Stimulated activated memory B cell treated with anti-CD40 and anti-IgM and Interleukin-4, amounts not matched to agents 10 μg/mL and 1 μg/mL and 100 μg/mL, for 72 hours (primary cell): ENCODE data around the gene WDR55.
A peak's percentile ranks its signal among the peaks of the same experiment; 100 is the strongest.
"Not testable (repeated sequence)": the region's sequence is repeated elsewhere in the genome, so short reads cannot be mapped to it uniquely, and the experiment has no call there.

Experiments
- ATAC-seq: fragments of 150-1000 bp; cut with Tn5 transposase; 2 replicates; pipeline ENCODE4 v1.10.0; 2021
- H3K27ac Mint-ChIP-seq: one replicate; pipeline ENCODE4 v1.8.0; 2022; ENCODE audit warnings: mild to moderate bottlenecking, mixed read lengths
- H3K27me3 Mint-ChIP-seq: one replicate; pipeline ENCODE4 v1.8.0; 2022; ENCODE audit warnings: mixed read lengths
- H3K36me3 Mint-ChIP-seq: one replicate; pipeline ENCODE4 v1.8.0; 2022; ENCODE audit warnings: mixed read lengths
- H3K4me1 Mint-ChIP-seq: one replicate; pipeline ENCODE4 v1.8.0; 2022; ENCODE audit warnings: mixed read lengths
- H3K4me3 Mint-ChIP-seq: one replicate; pipeline ENCODE4 v1.8.0; 2022; ENCODE audit warnings: mild to moderate bottlenecking, moderate library complexity, mixed read lengths
- H3K9me3 Mint-ChIP-seq: one replicate; pipeline ENCODE4 v1.8.0; 2022; ENCODE audit warnings: mixed read lengths

Gene WDR55

DNA sequence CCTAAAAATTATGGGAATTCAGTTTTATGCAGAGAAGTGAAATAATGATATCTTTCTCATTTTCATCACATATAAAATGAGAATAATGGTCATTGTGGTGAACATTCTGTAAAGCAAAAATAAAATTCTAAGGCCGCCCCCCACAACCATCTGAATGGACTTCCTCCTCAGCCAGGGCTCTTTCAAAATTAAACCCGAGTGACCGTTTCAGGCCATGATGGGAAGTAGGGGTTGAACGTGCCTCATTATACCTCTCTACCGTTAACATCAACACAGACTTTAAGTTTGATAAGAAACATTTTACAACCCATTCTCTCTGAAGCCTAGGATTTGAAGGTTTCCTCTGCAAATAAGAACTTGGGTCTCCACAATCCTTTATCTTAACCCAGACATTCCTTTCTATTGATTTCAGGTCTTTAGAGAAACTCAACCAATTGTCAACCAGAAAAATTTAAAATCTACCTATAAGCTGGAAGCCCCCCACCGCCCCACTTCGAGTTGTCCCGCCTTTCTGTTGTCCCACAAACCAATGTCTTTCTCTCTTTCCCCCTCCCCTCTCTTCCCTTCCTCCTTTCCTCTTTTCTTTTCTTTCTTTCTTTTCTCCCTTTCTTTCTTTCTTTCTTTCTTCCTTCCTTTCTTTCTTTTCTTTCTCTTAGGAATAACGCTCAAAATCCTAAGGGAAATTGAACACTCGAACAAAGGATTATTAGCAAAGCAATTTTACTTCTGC, 27.2 kb upstream of the WDR55 start:
- Mint-ChIP-seq H3K4me3 (no peak overlapping the region), H3K4me1 (peaks cover 47% of the 10 kb centered on the region)

GRCh38 chr5:140638898-140639147, 25.9 kb upstream of the WDR55 start:
- peak overlapping the region; percentile 87 for H3K4me3 Mint-ChIP-seq
- not testable (repeated sequence) for H3K27me3 Mint-ChIP-seq, ATAC-seq, H3K9me3 Mint-ChIP-seq
- peaks cover 27% of the 10 kb centered on the region for H3K36me3 Mint-ChIP-seq
- H3K27ac Mint-ChIP-seq, result peak overlapping the region; percentile 90
- peaks cover 43% of the 10 kb centered on the region for H3K4me1 Mint-ChIP-seq

More for the DNA sequence above, 27.2 kb upstream of the WDR55 start:
- H3K27me3 Mint-ChIP-seq, result no peaks in the 10 kb centered on the region
- no peaks in the 10 kb centered on the region for H3K9me3 Mint-ChIP-seq
- peak overlapping the region; percentile 90 for H3K27ac Mint-ChIP-seq
- peaks cover 16% of the 10 kb centered on the region for H3K36me3 Mint-ChIP-seq
- ATAC-seq, result no peak

GRCh38 chr5:140639148-140639981, 25.3 kb upstream of the WDR55 start, which contains the start of gene TMCO6:
Gene TMCO6 (plus strand): TSS chr5:140639451. CDS start chr5:140639528, 77 bp downstream.
- peak; percentile 96 for ATAC-seq
- H3K36me3 Mint-ChIP-seq, result peaks cover 32% of the 10 kb centered on the region
- peak within 1 kb of the TSS; percentile 87 for H3K4me3 Mint-ChIP-seq
- no peaks in the 10 kb centered on the region for H3K27me3 Mint-ChIP-seq
- peaks cover 43% of the 10 kb centered on the region for H3K4me1 Mint-ChIP-seq
- no peaks in the 10 kb centered on the region for H3K9me3 Mint-ChIP-seq
- H3K27ac Mint-ChIP-seq, result peak within 1 kb of the TSS; percentile 90

GRCh38 chr5:140641716-140642115, 23.0 kb upstream of the WDR55 start:
- Mint-ChIP-seq H3K36me3 (peaks cover 42% of the 10 kb centered on the region), H3K4me1 (peaks cover 63% of the 10 kb centered on the region), H3K4me3 (no peak overlapping the region), H3K27ac (no peak overlapping the region), H3K9me3 (no peaks in the 10 kb centered on the region), H3K27me3 (no peaks in the 10 kb centered on the region)
- no peak for ATAC-seq

- ATAC-seq, result no peak
- Mint-ChIP-seq H3K27ac (peak overlapping the region; percentile 35), H3K4me1 (peaks cover 63% of the 10 kb centered on the region), H3K9me3 (no peaks in the 10 kb centered on the region), H3K27me3 (no peaks in the 10 kb centered on the region), H3K36me3 (peaks cover 42% of the 10 kb centered on the region), H3K4me3 (no peak overlapping the region)
Measured at GRCh38 chr5:140642718-140643117, 22.0 kb upstream of the WDR55 start.

DNA sequence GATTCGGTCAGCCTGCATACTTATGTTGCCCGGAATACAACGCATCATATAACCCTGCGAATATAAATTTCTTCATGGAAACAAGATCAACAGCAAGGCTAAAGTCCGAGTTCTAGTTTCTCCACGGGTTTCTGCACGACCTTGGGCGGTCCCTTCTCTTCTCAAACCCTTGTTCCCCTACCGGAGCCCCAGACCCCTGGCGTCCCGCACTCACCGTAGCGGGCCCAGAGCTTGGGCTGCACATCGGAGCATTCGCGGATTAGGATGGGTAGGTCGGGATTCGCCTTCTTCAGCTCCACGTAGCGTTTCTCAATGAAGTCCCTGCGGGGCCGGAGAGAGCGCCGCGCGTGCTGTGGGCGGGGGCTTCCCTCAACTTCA, 17.7 kb upstream of the WDR55 start:
- no peaks in the 10 kb centered on the region for H3K27me3 Mint-ChIP-seq
- peaks cover 60% of the 10 kb centered on the region for H3K36me3 Mint-ChIP-seq
- H3K4me1 Mint-ChIP-seq, result peaks cover 60% of the 10 kb centered on the region
- H3K9me3 Mint-ChIP-seq, result no peaks in the 10 kb centered on the region
- H3K4me3 Mint-ChIP-seq, result peak overlapping the region; percentile 98
- peak overlapping the region; percentile 93 for H3K27ac Mint-ChIP-seq
- ATAC-seq, result no peak

- no peak overlapping the region for H3K4me3 Mint-ChIP-seq
- no peak overlapping the region for H3K27ac Mint-ChIP-seq
- H3K4me1 Mint-ChIP-seq, result peaks cover 4% of the 10 kb centered on the region
- no peaks in the 10 kb centered on the region for H3K27me3 Mint-ChIP-seq
- ATAC-seq, result no peak
- no peaks in the 10 kb centered on the region for H3K9me3 Mint-ChIP-seq
- H3K36me3 Mint-ChIP-seq, result peaks cover 68% of the 10 kb centered on the region
Measured at GRCh38 chr5:140658870-140659269, 5.8 kb upstream of the WDR55 start.

DNA sequence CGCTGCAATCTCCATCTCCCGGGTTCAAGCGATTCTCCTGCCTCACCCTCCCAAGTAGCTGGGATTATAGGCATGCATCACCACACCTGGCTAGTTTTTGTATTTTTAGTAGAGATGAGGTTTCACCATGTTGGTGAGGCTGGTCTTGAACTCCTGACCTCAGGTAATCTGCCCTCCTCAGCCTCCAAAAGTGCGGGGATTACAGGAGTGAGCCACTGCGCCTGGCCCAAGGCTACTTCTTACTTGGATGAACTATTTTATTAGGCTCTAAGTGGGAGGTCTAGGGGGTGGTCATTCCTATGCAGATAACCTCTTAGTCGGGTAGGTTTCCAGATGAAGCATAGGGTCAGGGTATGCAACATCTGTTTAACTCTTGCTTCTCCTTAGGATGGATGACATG, 4.3 kb upstream of the WDR55 start:
- H3K27ac Mint-ChIP-seq, ATAC-seq, H3K4me3 Mint-ChIP-seq, H3K9me3 Mint-ChIP-seq, H3K27me3 Mint-ChIP-seq: not testable (repeated sequence)
- Mint-ChIP-seq H3K36me3 (peaks cover 62% of the 10 kb centered on the region), H3K4me1 (peaks cover 12% of the 10 kb centered on the region)

DNA sequence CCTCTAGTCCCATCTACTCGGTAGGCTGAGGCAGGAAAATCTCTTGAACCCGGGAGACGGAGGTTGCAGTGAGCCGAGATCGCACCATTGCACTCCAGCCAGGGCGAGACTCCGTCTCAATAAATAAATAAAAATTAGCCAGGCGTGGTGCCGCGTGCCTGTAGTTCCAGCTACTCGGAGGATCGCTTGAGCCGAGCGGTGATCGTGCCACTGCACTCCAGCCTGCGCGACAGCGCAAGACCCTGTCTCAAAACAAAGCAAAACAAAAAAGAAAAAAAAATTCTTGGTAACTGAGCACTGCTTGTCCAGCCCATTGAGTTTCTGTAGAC, 710 bp upstream of the WDR55 start:
- H3K9me3 Mint-ChIP-seq, result no peaks in the 10 kb centered on the region
- no peak for ATAC-seq
- H3K4me3 Mint-ChIP-seq, result peak overlapping the region; percentile 99
- peaks cover 67% of the 10 kb centered on the region for H3K36me3 Mint-ChIP-seq
- H3K4me1 Mint-ChIP-seq, result peaks cover 39% of the 10 kb centered on the region
- H3K27ac Mint-ChIP-seq, result peak overlapping the region; percentile 97
- no peaks in the 10 kb centered on the region for H3K27me3 Mint-ChIP-seq

GRCh38 chr5:140671035-140671434, 6.3 kb downstream of the WDR55 start:
- peak overlapping the region; percentile 54 for H3K27ac Mint-ChIP-seq
- H3K4me1 Mint-ChIP-seq, result peaks cover 30% of the 10 kb centered on the region
- H3K27me3 Mint-ChIP-seq, ATAC-seq, H3K4me3 Mint-ChIP-seq, H3K9me3 Mint-ChIP-seq: not testable (repeated sequence)
- peaks cover 76% of the 10 kb centered on the region for H3K36me3 Mint-ChIP-seq

DNA sequence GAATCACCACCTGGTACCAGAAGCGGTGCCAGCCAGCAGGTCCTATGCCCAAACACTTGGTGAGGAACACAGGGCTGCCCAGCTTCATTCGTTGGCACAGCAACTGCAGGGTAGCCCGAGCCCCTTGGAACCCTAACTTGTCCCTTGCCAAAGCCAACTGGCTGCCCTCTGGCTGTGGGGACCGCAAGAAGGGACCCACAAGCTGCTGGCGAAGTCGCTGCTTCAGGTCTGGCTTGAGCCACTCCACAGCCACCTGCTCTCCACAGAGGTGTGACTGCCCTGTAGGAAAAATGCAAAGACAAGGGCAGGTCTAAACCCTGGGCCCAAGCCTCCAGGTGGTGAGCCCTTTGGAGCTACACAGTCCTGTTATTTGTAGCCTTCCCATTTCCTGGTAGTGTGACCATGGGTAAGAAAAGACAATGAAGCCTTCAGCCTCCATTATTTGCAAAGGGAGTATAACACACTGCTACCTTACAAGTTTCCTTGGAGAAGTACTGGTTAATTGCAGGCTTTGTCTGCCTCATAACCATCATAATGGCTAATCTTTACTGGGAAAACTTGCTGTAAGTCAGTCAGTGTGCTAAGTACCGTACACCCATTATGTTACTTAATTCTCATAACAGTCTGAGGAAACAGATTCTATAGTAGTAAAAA, 6.9 kb downstream of the WDR55 start:
- peaks cover 76% of the 10 kb centered on the region for H3K36me3 Mint-ChIP-seq
- H3K4me3 Mint-ChIP-seq, result no peak overlapping the region
- H3K4me1 Mint-ChIP-seq, result peaks cover 24% of the 10 kb centered on the region
- ATAC-seq, result no peak
- no peak overlapping the region for H3K27ac Mint-ChIP-seq
- H3K9me3 Mint-ChIP-seq, result no peaks in the 10 kb centered on the region
- no peaks in the 10 kb centered on the region for H3K27me3 Mint-ChIP-seq

GRCh38 chr5:140672455-140673186, 7.9 kb downstream of the WDR55 start:
- H3K4me3 Mint-ChIP-seq, result no peak overlapping the region
- peak; percentile 10 for ATAC-seq
- peaks cover 14% of the 10 kb centered on the region for H3K4me1 Mint-ChIP-seq
- H3K27me3 Mint-ChIP-seq, result no peaks in the 10 kb centered on the region
- H3K36me3 Mint-ChIP-seq, result peaks cover 76% of the 10 kb centered on the region
- no peaks in the 10 kb centered on the region for H3K9me3 Mint-ChIP-seq
- no peak overlapping the region for H3K27ac Mint-ChIP-seq

GRCh38 chr5:140673187-140673976, 8.7 kb downstream of the WDR55 start, which contains the start of gene DND1:
Gene DND1 (minus strand): TSS chr5:140673576. CDS start chr5:140673542, 34 bp downstream.
- peaks cover 76% of the 10 kb centered on the region for H3K36me3 Mint-ChIP-seq
- H3K9me3 Mint-ChIP-seq, result no peaks in the 10 kb centered on the region
- no peak within 1 kb of the TSS for H3K4me3 Mint-ChIP-seq
- no peak within 1 kb of the TSS for H3K27ac Mint-ChIP-seq
- peak; percentile 37 for ATAC-seq
- no peaks in the 10 kb centered on the region for H3K27me3 Mint-ChIP-seq
- H3K4me1 Mint-ChIP-seq, result peaks cover 7% of the 10 kb centered on the region

GRCh38 chr5:140674211-140674610, 9.5 kb downstream of the WDR55 start:
- ATAC-seq, result no peak
- Mint-ChIP-seq H3K4me1 (peaks cover 4% of the 10 kb centered on the region), H3K27ac (no peak overlapping the region), H3K4me3 (no peak overlapping the region), H3K36me3 (peaks cover 76% of the 10 kb centered on the region), H3K9me3 (no peaks in the 10 kb centered on the region), H3K27me3 (no peaks in the 10 kb centered on the region)
